Measurements from ENCODE around the gene PPOX.

- no peak for TF ChIP-seq POLR2A (IDR thresholded peaks at IDR 0.05)
- no peak for TF ChIP-seq CTCF (IDR thresholded peaks at IDR 0.05)
Measured at GRCh38 chr1:161171696-161172095, 5.5 kb downstream of the PPOX start.
